ENCODE results near the gene FBXL20. TPM values are rescaled to one million over a fixed set of nuclear protein-coding genes. Genes with fewer than 3 reads are reported as not detected.
"Not testable (repeated sequence)": the region's sequence is repeated elsewhere in the genome, so short reads cannot be mapped to it uniquely, and the experiment has no call there.

The FBXL20 gene
- total RNA-seq, 1 donor from 2014 or later: 14.2 TPM

- H3K9me3 ChIP-seq (replicated peaks): no peaks in the 10 kb centered on the region
- TF ChIP-seq CTCF (IDR thresholded peaks at IDR 0.05; ENCODE audit: borderline replicate concordance): no peak
- no peaks in the 10 kb centered on the region for H3K36me3 ChIP-seq
- intact Hi-C loops (cut with micrococcal nuclease): no loop called here
- no peak for DNase-seq
- no peak overlapping the region for H3K4me3 ChIP-seq
- H3K27me3 ChIP-seq (ENCODE audit: low read depth): no peaks in the 10 kb centered on the region
- H3K4me1 ChIP-seq: peaks cover 67% of the 10 kb centered on the region
- peak overlapping the region; percentile 71 for H3K27ac ChIP-seq (replicated peaks)
Observed at GRCh38 chr17:39335704-39336223, 65.7 kb downstream of the FBXL20 start.

- peaks cover 64% of the 10 kb centered on the region for H3K4me1 ChIP-seq
- H3K9me3 ChIP-seq (replicated peaks); H3K4me3 ChIP-seq; intact Hi-C loops (cut with micrococcal nuclease); H3K27me3 ChIP-seq (ENCODE audit: low read depth); H3K36me3 ChIP-seq: not testable (repeated sequence)
- H3K27ac ChIP-seq (replicated peaks): peak overlapping the region; percentile 71
- peak; percentile 26 for DNase-seq
Observed at GRCh38 chr17:39334008-39334744, 67.2 kb downstream of the FBXL20 start.

- no peak overlapping the region for H3K4me3 ChIP-seq
- DNase-seq: no peak
- H3K27ac ChIP-seq (replicated peaks): peak overlapping the region; percentile 51
- H3K9me3 ChIP-seq (replicated peaks): no peaks in the 10 kb centered on the region
- H3K27me3 ChIP-seq (ENCODE audit: low read depth): no peaks in the 10 kb centered on the region
- intact Hi-C loops (cut with micrococcal nuclease): no loop called here
- no peak for TF ChIP-seq CTCF (IDR thresholded peaks at IDR 0.05; ENCODE audit: borderline replicate concordance)
- H3K36me3 ChIP-seq: no peaks in the 10 kb centered on the region
- peaks cover 66% of the 10 kb centered on the region for H3K4me1 ChIP-seq
Observed at GRCh38 chr17:39332092-39332491, 69.3 kb downstream of the FBXL20 start.

GRCh38 chr17:39328815-39329214 lies 72.6 kb downstream of the FBXL20 start:
- Histone ChIP-seq H3K9me3 (replicated peaks) (no peaks in the 10 kb centered on the region), H3K27ac (replicated peaks) (no peak overlapping the region), H3K4me1 (peaks cover 42% of the 10 kb centered on the region), H3K36me3 (no peaks in the 10 kb centered on the region), H3K4me3 (no peak overlapping the region), H3K27me3 (ENCODE audit: low read depth) (no peaks in the 10 kb centered on the region)
- intact Hi-C loops (cut with micrococcal nuclease): no loop called here
- no peak for TF ChIP-seq CTCF (IDR thresholded peaks at IDR 0.05; ENCODE audit: borderline replicate concordance)
- no peak for DNase-seq

GRCh38 chr17:39327109-39327508 lies 74.3 kb downstream of the FBXL20 start:
- Histone ChIP-seq H3K4me3 (no peak overlapping the region), H3K4me1 (peaks cover 34% of the 10 kb centered on the region), H3K27ac (replicated peaks) (no peak overlapping the region), H3K27me3 (ENCODE audit: low read depth) (no peaks in the 10 kb centered on the region), H3K9me3 (replicated peaks) (no peaks in the 10 kb centered on the region), H3K36me3 (no peaks in the 10 kb centered on the region)
- no peak for DNase-seq
- no peak for TF ChIP-seq CTCF (IDR thresholded peaks at IDR 0.05; ENCODE audit: borderline replicate concordance)
- intact Hi-C loops (cut with micrococcal nuclease): no loop called here

- Histone ChIP-seq H3K36me3 (no peaks in the 10 kb centered on the region), H3K4me1 (peaks cover 20% of the 10 kb centered on the region), H3K4me3 (no peak overlapping the region), H3K9me3 (replicated peaks) (no peaks in the 10 kb centered on the region), H3K27me3 (ENCODE audit: low read depth) (no peaks in the 10 kb centered on the region), H3K27ac (replicated peaks) (no peak overlapping the region)
- intact Hi-C loops (cut with micrococcal nuclease): no loop called here
- no peak for TF ChIP-seq CTCF (IDR thresholded peaks at IDR 0.05; ENCODE audit: borderline replicate concordance)
- no peak for DNase-seq
Observed at GRCh38 chr17:39325528-39326240, 75.7 kb downstream of the FBXL20 start.

All from left ventricle myocardium inferior (tissue), 1 donor.